GM23248 (cell line): ENCODE data around the gene SACM1L.

ENCODE experiments used
- EZH2 ChIP-seq: fragments of 200-600 bp; sonication (generic); IDR thresholded peaks from 2 replicates; pipeline ENCODE4 v1.6.1; 2018; ENCODE audit warnings: antibody characterized with exemption, mild to moderate bottlenecking; ENCODE audit not compliant: insufficient read depth, poor library complexity, severe bottlenecking
- EZH2phosphoT487 ChIP-seq: fragments of 200-600 bp; sonication (generic); IDR thresholded peaks from 2 replicates; pipeline ENCODE4 v1.6.1; 2018; ENCODE audit warnings: antibody characterized with exemption, moderate library complexity, mild to moderate bottlenecking, low read depth; ENCODE audit not compliant: insufficient read depth

DNA sequence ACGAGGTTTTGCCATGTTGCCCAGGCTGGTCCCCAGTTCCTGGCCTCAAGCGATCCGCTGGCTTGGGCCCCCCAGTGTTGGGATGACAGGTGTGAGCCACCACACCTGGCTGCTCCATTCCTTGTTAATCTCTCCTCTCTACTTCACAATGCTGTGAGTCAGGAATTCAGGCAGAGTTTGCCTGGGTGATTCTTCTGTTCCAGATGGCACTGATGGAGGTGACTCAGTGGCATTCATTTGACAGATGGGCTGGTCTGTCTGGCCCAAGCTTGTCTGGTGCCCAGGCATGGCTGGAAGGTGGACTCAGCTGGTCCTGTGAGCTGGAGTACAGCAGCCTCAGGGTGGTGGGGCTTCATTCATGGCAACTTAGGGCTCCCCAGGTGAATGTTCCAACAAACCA, 63.9 kb downstream of the SACM1L start:
- no peak for TF ChIP-seq EZH2
- no peak for TF ChIP-seq EZH2phosphoT487
